Glutamatergic neuron (in vitro differentiated cells): Measurements from ENCODE around the gene RASA3. TPM values are rescaled to one million over a fixed set of nuclear protein-coding genes. Genes with fewer than 3 reads are reported as not detected.

Experiments used
- DNase-seq: peaks from one replicate; pipeline ENCODE4 v3.0.0; 2022
- H3K27ac Mint-ChIP-seq: one replicate; pipeline ENCODE4 v1.8.0; 2020; ENCODE audit warnings: mild to moderate bottlenecking, mixed read lengths, inconsistent platforms; ENCODE audit not compliant: unreplicated experiment
- H3K27me3 Mint-ChIP-seq: one replicate; pipeline ENCODE4 v1.8.0; 2020; ENCODE audit warnings: mild to moderate bottlenecking, moderate library complexity, mixed read lengths, inconsistent platforms; ENCODE audit not compliant: unreplicated experiment
- H3K36me3 Mint-ChIP-seq: one replicate; pipeline ENCODE4 v1.8.0; 2020; ENCODE audit warnings: mild to moderate bottlenecking, mixed read lengths, inconsistent platforms; ENCODE audit not compliant: unreplicated experiment
- H3K4me1 Mint-ChIP-seq: one replicate; pipeline ENCODE4 v1.8.0; 2020; ENCODE audit warnings: mild to moderate bottlenecking, low read depth, mixed read lengths, inconsistent platforms; ENCODE audit not compliant: unreplicated experiment
- H3K4me3 Mint-ChIP-seq: one replicate; pipeline ENCODE4 v1.8.0; 2020; ENCODE audit warnings: mild to moderate bottlenecking, mixed read lengths, inconsistent platforms; ENCODE audit not compliant: unreplicated experiment
- H3K9me3 Mint-ChIP-seq: one replicate; pipeline ENCODE4 v1.8.0; 2020; ENCODE audit warnings: mild to moderate bottlenecking, moderate library complexity, mixed read lengths, inconsistent platforms; ENCODE audit not compliant: unreplicated experiment
- CTCF ChIP-seq: fragments of 200-600 bp; sonication (generic); IDR thresholded peaks from one replicate; pipeline ENCODE4 v1.5.0; 2021; ENCODE audit not compliant: partially characterized antibody, unreplicated experiment
- total RNA-seq: library from RNA; stranded (reverse); fragmentation: NEBNext Ultra II Directional; extraction: Animal tissue kit (Norgen Biotek cat#: 25700); gene quantifications from one replicate; pipeline ENCODE4 v1.2.1, GENCODE V29; 2021; ENCODE audit not compliant: unreplicated experiment

The RASA3 gene
- total RNA-seq, 1 donor from 2014 or later, result 15.2 TPM

- Mint-ChIP-seq H3K27me3 (no peaks in the 10 kb centered on the region), H3K4me1 (no peaks in the 10 kb centered on the region), H3K36me3 (peaks cover 21% of the 10 kb centered on the region), H3K27ac (no peak overlapping the region), H3K4me3 (no peak overlapping the region), H3K9me3 (peaks cover 8% of the 10 kb centered on the region)
- no peak for TF ChIP-seq CTCF
- no peak for DNase-seq
These were observed 44.2 kb downstream of the RASA3 start for GRCh38 chr13:114088234-114088633.

- TF ChIP-seq CTCF, result no peak
- no peak overlapping the region for H3K27ac Mint-ChIP-seq
- H3K4me1 Mint-ChIP-seq, result no peaks in the 10 kb centered on the region
- H3K9me3 Mint-ChIP-seq, result peaks cover 11% of the 10 kb centered on the region
- DNase-seq, result no peak
- H3K4me3 Mint-ChIP-seq, result no peak overlapping the region
- H3K27me3 Mint-ChIP-seq, result peaks cover 2% of the 10 kb centered on the region
- H3K36me3 Mint-ChIP-seq, result peaks cover 21% of the 10 kb centered on the region
These were observed 45.0 kb downstream of the RASA3 start for GRCh38 chr13:114087430-114087829.

DNA sequence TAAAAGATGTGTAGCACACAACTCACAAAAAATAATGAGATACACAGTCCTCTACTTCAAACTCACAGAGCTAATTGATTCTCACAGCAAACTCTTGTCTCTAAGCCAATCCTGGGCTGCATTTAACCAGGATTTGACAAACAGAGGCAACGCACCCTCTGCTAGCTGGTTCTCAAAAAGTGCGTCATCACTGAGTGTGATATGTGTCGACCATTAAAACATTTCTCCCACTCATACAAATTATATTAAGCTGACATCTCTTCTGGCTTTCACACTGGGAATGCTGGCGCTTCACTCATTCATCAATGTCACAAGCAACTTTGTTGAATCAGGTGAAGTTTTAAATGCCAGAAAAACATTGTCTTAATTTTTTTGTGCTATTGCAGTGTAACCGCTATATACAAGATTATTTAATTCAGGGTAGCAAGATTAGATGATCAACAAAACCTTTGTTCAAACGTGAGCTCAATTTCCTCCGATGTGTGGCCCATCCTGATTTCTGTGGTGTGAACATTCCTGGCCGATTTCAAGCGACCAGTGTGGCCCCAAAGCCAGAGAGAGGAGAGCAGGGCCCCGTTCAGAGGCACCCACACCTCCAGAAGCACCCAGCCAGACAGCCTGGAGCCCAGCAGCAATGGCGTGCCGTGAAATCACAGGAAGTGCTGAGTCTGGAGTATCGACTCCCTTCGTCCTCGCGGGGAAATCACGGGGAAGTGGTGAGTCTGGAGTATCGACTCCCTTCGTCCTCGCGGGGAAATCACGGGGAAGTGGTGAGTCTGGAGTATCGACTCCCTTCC is 49.4 kb downstream of the RASA3 start:
- Mint-ChIP-seq H3K27me3 (peaks cover 6% of the 10 kb centered on the region), H3K4me1 (peaks cover 5% of the 10 kb centered on the region), H3K9me3 (peaks cover 9% of the 10 kb centered on the region), H3K4me3 (no peak overlapping the region), H3K36me3 (peaks cover 9% of the 10 kb centered on the region), H3K27ac (no peak overlapping the region)
- TF ChIP-seq CTCF, result no peak
- DNase-seq, result no peak

- no peak for TF ChIP-seq CTCF
- Mint-ChIP-seq H3K36me3 (peaks cover 9% of the 10 kb centered on the region), H3K4me1 (peaks cover 12% of the 10 kb centered on the region), H3K27me3 (peaks cover 6% of the 10 kb centered on the region), H3K27ac (no peak overlapping the region), H3K4me3 (no peak overlapping the region), H3K9me3 (peaks cover 9% of the 10 kb centered on the region)
- DNase-seq, result no peak
These were observed 50.4 kb downstream of the RASA3 start for GRCh38 chr13:114081761-114082681.
